ENCODE measurements around the gene SMAP2.
A peak's percentile ranks its signal among the peaks of the same experiment; 100 is the strongest.

The SMAP2 gene

DNA sequence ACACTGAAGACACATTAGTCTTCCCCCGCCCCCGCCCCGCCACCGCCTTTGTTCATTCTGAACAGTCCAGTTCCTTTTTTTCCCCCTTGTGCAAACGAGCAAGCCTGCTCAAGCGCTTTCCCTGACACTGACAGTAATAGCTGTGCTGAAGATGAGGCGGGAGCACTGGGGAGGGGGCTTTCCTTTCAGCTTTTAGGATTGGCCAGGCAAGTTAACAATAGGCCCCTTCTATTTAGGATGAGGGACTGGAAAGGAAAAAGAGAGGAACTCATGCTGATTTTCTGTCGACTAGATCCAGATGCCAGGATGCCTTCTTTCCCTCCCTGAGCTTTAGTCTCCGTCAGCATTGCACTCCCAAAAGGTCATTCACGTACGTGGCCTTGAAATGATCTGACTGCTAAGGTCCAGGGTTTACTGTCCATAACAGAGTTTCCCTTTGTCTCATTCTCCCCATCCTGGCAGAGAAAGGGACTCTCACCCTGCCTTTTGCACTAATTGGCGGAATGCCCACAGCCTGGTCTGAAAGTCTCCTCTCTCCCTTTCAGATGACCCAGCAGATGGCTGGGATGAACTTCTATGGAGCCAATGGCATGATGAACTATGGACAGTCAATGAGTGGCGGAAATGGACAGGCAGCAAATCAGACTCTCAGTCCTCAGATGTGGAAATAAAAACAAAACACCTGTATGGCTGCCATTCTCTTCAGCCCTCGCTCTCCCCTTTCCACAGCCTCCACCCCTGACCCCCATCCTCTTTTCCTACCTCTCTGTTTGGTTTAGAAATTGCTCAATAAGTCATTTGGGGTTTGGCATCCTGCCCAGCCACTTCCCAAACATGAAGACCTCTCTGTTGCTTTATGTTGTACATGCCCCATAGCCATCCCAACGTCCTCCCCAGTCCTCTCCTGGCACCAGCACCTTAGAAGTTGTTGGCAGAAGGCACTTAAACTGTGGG is 48.2 kb downstream of the SMAP2 start:
- no peak for DNase-seq (ENCODE audit: low read depth, low spot score)

DNA sequence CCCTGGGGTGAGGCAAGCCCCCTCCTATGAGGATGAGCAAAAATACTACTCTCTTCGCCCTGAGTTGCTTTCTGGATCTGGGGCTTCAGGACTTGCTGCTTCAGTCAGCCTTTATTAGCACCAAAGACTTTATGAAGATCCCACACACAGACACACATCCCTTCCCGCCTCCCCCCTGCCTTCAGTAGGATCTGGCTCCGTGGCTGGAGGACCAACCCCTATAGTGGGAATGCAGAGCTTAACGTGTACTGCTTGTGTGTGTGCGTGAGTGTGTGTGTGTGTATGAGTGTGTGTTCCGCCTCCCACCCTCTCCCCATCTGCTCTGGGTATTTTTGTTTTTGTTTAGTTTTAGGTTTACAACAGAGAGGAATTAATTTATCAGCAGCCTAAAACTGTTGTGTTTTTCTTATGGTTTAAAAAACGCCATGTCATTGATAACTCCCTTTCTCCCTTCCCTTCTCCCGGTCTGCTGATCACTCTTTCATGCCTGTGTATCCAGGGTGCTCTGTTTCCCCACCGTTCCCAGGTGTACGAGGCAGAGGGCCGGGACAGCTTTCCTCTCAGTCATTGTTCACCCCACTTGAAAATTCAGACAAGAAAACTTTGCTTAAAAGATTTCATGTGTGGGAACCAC is 49.2 kb downstream of the SMAP2 start:
- no peak for DNase-seq (ENCODE audit: low read depth, low spot score)

DNA sequence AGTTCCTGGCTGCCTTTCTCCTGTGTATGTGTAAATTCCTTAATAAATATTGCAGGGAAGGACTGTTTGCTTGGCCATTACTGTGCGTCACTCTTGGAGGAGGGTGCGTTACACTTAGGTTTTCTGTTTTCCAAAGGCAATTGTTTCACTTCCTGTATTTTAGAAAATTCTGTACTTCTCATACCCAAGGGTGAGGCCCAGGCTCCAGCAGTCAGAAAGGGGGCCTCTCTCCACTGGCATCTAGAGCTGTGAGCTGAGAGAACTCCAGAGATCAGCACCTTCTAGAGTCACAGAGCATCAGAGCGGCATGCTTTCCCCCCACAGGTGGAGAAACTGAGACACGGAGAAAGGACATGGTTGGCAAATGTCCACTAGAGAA is 49.7 kb downstream of the SMAP2 start:
- no peak for DNase-seq (ENCODE audit: low read depth, low spot score)

DNA sequence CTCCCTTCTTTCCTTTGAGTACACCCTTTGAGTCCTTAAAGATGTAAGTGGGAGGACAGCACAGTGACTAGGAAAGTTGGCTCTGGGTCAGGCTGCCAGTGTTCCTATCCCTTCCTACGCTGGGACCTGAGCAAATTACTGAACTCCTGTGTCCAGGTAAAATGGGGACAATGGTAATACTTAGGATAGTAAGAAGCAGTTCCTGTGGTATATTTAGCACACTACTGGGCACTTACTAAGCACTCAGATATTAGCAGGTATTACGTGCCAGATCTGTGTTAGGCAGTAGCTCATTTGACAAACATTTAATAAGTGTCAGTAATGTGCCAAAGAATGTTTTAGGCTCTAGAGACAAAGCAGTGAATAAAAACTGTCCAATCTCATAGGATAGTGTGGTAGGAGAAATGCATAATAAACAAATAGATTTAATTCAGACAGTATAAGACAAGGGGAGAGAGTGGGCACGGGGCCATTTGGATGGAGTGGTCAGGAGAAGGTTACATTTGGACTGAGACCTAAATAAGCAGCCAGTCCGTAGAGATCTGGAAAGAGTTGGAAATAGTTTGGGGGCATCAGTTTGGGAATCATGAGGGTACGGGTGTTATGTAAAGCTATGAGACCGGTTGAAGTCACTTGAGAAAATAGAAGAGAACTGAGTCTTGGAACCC is 50.6 kb downstream of the SMAP2 start:
- no peak for DNase-seq (ENCODE audit: low read depth, low spot score)

DNA sequence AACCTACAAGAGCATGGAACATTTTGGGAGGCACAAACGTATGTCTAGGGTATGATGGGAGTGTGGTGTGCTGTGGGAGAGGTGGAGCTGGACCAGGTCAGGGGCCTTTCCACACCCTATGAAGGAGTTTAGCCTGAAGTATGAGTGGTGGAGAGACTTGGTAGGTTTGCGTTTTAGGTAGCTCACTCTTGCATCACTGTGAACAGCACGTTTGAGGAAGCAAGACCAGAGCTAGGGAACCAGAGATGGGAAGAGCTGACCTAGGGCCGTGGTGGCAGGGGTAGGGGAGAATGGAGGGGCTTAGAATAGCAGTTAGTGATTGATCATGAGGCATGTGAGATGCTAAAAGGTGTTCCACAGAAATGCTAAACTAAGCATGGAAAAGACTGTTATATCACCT is 51.7 kb downstream of the SMAP2 start:
- DNase-seq (ENCODE audit: low read depth, low spot score) = no peak

DNA sequence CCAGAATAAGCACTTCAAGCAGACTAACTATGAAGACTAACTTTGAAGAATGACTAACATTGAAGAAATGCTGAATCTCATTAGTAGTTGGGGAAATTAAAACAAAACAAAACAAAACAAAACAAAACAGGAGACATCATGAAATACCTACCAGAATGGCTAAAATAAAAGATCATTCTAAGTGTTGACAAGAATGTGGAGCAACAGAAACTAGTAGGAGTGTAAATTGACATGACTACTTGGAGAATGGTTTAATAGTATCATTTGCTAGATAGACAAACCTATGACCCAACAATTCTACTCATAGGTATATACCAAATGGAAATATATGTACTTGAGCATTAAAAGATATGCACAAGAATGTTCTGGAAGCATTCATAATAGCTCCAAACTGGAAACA is 57.9 kb downstream of the SMAP2 start:
- no peak for DNase-seq (ENCODE audit: low read depth, low spot score)

DNA sequence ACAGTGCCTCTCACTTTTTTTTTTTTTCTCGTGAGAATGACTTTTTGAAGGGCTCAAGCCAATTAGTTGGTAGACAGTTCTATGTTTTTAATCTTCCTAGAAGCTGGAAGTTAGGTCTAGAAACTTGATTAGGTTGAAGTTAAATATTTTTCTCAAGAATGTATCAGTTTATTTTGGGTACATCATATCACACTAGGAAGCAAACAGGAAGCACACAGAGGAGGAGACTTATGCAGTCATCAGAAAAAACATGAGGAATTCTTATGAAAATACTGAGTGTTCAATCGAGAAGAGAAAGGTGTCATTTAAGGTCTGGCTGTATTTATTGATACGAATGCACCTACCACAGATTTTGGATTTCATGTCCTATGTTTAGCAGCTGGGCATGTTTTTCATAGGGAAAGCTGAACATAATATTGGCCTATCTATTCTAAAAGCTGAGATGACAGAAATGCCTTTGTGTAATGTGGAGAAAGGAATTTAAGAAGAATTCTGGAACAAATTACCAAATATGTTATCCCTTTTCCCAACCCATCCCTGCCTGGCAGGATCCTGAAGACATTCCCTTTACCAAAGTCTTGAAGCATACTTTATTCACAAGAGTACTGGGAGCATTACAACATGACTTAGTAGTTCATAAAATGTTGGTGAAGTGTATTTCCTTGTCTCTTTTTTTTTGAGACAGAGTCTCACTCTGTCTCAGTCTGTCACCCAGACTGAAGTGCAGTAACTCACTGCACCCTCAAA is 59.3 kb downstream of the SMAP2 start:
- no peak for DNase-seq (ENCODE audit: low read depth, low spot score)

DNA sequence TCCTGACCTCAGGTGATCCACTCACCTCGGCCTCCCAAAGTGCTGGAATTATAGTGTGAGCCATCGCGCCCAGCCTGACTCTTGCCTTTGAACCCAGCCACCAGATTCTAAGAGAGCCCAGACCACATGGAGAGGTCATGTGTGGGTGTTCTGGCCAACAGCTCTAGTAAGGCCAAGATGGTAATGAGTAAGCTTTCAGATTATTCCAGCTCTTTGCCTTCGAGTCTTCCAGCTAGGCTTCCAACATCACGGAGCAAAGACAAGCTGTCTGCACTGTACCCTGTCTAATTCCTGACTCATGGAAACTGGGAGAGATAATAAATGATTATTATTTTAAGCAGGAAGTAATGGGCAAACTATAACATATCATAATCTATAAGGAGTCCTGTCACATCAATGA is 61.9 kb downstream of the SMAP2 start:
- DNase-seq (ENCODE audit: low read depth, low spot score) = no peak

DNA sequence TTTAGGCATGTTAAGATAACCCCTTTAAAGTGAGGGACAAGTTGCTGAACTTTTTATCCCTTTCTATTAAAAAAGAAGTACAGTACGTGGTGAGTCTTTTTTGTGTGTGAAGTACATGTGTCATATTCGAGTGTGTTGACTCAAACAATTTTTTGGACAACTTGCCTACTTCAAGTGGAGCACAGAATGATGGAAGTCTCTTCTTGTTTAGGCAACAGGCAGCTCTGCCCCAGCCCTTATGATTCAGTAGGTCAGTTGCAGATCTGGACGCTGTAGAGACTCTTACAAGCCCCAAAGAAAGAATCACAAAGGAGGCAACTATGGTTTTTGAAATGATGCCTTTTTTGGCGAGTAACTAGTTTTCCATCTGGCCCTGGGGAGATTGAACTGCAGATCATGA is 62.3 kb downstream of the SMAP2 start:
- DNase-seq (ENCODE audit: low read depth, low spot score) = no peak

DNA sequence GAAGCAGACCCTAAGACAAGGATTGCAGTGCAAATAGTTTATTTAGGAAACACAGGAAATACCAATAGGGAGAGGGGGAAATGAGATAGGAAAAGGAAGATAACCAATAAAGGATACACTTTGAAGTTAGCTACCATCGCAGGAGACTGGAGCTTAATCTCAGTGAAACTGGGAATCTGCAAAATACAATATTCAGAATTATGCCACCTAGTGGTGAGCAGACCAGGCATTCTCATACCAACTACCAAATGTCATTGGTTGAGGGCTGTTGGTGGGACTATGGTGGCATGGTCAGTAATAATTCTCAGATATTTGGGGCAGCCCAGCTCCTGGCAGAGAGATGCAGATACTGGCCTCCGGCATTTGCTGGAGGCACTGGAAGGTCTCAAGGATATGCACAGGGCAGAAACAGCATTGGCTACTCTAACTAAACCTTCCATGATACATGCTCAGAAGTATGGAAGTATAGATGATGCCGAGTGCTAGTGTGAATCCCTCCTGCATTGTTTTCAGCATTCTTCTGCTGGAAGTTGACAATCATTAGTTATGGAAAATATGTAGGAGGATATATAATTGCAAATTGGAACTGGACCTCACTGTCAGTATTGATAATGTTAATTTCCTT is 65.0 kb downstream of the SMAP2 start:
- no peak for DNase-seq (ENCODE audit: low read depth, low spot score)

DNA sequence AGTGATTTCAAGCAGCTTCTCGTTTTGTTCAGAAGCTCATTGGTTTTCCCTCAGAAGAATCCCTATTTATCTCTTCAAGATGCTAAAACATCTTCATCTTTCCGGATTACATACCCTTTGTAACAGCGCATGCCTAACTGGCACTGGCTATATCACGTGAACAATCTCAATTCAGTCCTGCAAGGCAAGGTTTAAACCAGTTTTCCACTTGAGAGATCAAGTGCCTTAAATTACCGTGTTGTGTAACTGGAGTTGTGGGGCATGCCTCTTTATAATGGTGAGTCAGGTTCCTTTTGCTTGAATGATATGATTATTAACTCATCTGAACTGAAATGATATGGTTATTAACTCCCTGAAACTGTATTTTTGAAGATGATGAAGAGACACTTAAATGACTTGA is 65.7 kb downstream of the SMAP2 start:
- no peak for DNase-seq (ENCODE audit: low read depth, low spot score)

DNA sequence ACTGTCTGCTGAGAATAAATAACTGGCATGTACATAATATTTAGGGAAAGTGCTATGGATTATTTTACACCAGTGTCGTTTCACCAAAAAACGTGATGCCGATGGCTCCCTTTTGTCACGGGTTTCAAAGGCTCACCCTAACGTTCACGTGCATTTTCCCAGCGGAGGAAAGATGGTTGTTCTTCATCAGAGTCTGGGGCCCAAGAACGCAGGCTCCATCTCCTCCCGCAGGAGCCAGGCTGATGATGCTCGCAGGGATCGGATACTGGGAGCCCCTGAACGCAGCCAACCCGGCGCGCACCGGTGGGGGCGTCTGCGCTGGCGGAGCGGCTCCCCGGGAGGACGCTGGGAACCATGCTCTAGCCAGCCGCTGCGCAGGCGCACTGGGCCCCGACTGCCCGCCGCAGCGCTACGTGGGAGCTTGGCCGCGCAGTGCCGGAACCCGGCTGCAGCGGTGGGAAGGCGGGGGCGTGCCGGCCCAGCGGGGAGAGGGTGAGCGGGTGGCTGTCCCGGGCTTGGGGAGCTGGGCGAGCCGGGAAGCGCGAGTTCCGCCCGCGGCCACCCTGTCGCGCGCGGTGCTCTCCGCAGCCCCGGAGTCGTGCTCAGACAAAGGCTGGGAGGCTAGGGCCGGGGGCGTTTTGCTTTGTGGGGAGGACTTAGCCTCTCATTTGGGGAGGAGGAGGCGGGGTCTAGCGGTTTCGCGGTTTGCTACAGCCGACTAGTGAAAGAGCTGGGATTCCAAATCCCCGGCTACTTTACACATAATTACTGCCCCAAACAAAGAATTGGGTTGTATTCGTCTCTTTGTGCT is 76.4 kb downstream of the SMAP2 start, which contains the start of gene ZFP69B:
Gene ZFP69B, plus strand, starts transcription at position 793 of the 811 bp plus-strand sequence. CDS start 486 bp downstream, outside the sequence.
- DNase-seq (ENCODE audit: low read depth, low spot score) = peak; percentile 68

DNA sequence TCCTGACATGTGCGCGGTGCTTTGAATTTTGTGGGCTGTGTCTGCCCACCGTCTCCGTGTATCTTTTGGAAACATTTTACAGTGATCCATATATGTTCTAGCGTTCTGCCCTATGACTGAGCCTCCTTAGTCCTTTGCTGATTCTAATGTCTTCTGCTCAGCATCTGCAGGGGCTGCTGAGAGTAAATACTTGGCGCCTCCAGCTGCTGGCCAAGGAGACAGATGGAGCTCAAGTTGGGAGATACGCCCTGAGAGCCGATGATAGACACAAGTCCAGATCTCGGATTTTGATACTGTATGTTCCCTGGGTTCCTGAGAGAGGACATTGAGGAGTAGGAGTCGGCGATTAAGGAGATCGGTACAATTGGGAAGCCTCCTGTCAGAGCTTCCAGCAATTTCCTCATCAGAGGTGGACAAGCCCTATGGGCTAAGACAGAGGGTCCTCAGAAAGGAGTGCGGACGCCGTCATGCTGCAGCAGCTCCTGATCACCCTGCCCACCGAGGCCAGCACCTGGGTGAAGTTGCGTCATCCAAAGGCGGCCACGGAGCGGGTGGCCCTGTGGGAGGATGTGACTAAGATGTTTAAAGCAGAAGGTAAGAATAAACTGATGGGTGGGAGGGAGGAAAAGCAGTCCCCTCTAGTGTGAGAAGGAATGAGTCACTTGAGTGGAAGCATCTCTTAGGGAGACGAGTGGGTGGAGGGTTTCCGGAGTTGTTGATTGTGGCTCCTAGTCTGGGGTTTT is 77.1 kb downstream of the SMAP2 start:
- DNase-seq (ENCODE audit: low read depth, low spot score) = peak; percentile 60

DNA sequence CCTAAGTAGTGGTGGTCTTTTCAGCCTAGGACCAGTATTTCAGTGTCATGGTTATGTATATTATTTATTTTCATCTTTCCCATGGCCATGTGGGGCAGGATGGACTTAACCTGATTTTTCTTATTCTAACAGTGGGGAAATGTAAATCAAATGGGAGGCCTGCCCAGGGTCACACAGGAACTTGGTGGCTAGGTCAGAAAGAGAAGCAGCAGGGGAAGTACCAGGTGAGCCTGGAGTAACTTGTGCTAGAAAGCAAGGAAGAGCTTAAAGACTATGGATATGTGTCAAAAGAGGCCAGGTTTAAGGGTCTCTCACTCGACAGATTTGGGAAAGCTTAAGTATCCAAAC is 77.7 kb downstream of the SMAP2 start:
- no peak for DNase-seq (ENCODE audit: low read depth, low spot score)

DNA sequence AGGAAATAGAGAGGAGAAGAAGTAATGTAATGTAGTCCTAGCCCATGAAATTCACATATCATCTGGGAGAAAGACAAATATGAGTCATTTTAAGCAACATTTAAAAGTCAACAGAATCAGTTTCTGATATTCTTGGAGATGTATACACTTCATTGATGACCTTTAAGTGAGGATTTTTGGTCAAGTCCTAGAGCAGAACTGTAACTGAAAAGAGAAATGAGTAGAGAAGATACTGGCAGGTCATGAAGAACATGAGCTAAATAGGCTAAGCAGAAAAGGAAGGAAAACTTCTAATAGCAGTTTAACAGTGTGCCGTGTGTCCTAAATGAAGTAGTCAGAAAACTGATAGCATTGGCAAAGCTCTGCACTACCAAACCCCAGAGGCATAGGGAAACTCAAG is 81.3 kb downstream of the SMAP2 start:
- DNase-seq (ENCODE audit: low read depth, low spot score) = no peak

DNA sequence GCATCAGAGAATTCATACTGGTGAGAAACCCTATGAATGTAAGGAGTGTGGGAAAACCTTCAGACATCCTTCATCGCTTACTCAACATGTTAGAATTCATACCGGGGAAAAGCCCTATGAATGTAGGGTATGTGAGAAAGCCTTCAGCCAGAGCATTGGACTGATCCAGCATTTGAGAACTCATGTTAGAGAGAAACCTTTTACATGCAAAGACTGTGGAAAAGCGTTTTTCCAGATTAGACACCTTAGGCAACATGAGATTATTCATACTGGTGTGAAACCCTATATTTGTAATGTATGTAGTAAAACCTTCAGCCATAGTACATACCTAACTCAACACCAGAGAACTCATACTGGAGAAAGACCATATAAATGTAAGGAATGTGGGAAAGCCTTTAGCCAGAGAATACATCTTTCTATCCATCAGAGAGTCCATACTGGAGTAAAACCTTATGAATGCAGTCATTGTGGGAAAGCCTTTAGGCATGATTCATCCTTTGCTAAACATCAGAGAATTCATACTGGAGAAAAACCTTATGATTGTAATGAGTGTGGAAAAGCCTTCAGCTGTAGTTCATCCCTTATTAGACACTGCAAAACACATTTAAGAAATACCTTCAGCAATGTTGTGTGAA is 89.5 kb downstream of the SMAP2 start:
- no peak for DNase-seq (ENCODE audit: low read depth, low spot score)

DNA sequence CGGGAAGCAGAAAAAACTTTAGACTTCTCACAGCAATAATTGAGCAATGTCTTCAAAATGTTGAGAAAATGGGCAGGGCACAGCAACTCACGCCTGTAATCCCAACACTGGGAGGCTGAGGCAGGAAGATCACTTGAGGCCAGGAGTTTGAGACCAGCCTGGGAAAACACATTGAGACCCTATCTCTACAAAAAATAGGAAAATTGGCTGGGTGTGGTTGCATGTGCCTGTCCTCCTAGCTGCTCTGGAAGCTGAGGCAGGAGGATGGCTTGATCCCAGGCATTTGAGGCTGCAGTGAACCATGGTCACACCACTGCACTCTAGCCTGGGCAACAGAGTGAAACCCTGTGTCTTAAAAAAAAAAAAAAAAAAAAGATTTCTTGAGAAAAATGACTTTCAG is 95.8 kb downstream of the SMAP2 start:
- no peak for DNase-seq (ENCODE audit: low read depth, low spot score)
